WTC11 (cell line): Measurements from ENCODE around the gene ABCD4. TPM values are rescaled to one million over a fixed set of nuclear protein-coding genes. Genes with fewer than 3 reads are reported as not detected.

Source experiments
- CREM ChIP-seq: sonication (generic); formaldehyde crosslinking; IDR thresholded peaks from 2 replicates; pipeline ENCODE4 v1.8.1; 2022; ENCODE audit warnings: mild to moderate bottlenecking, missing genetic modification reagents, moderate library complexity
- FOXK1 ChIP-seq: sonication (generic); formaldehyde crosslinking; IDR thresholded peaks from 2 replicates; pipeline ENCODE4 v1.8.0; 2022; ENCODE audit warnings: mild to moderate bottlenecking, moderate library complexity, missing genetic modification reagents
- GABPB1 ChIP-seq: sonication (generic); formaldehyde crosslinking; IDR thresholded peaks from 2 replicates; pipeline ENCODE4 v1.8.1; 2023; ENCODE audit warnings: mild to moderate bottlenecking, missing genetic modification reagents
- GTF2I ChIP-seq: fragments of 250-450 bp; sonication (Bioruptor Pico); conservative IDR thresholded peaks from 2 replicates; pipeline ENCODE4 v1.4.0; 2021; ENCODE audit warnings: mild to moderate bottlenecking
- HMGA2 ChIP-seq: fragments of 250-450 bp; sonication (Bioruptor Pico); IDR thresholded peaks from 2 replicates; pipeline ENCODE4 v1.4.0; 2021; ENCODE audit warnings: mild to moderate bottlenecking, moderate library complexity
- JAZF1 ChIP-seq: fragments of 250-450 bp; sonication (Bioruptor Pico); IDR thresholded peaks from 2 replicates; pipeline ENCODE4 v1.9.0; 2021; ENCODE audit warnings: moderate library complexity, mild to moderate bottlenecking, inconsistent platforms
- KAT7 ChIP-seq: sonication (generic); formaldehyde crosslinking; IDR thresholded peaks from 2 replicates; pipeline ENCODE4 v1.8.1; 2023; ENCODE audit warnings: missing genetic modification reagents, mild to moderate bottlenecking, borderline replicate concordance
- NFATC4 ChIP-seq: fragments of 250-450 bp; sonication (Bioruptor Pico); IDR thresholded peaks from 2 replicates; pipeline ENCODE4 v1.9.0; 2021; ENCODE audit warnings: mild to moderate bottlenecking
- PRRX2 ChIP-seq: fragments of 250-450 bp; sonication (Bioruptor Pico); IDR thresholded peaks from 2 replicates; pipeline ENCODE4 v1.8.0; 2021; ENCODE audit warnings: mild to moderate bottlenecking
- RELA ChIP-seq: sonication (generic); formaldehyde crosslinking; IDR thresholded peaks from 2 replicates; pipeline ENCODE4 v1.8.1; 2022; ENCODE audit warnings: missing genetic modification reagents, mild to moderate bottlenecking, borderline replicate concordance
- RORB ChIP-seq: fragments of 250-450 bp; sonication (Bioruptor Pico); IDR thresholded peaks from 2 replicates; pipeline ENCODE4 v1.9.0; 2021; ENCODE audit warnings: mild to moderate bottlenecking
- SOX15 ChIP-seq: fragments of 250-450 bp; sonication (Bioruptor Pico); IDR thresholded peaks from 2 replicates; pipeline ENCODE4 v1.9.0; 2021; ENCODE audit warnings: mild to moderate bottlenecking
- TEAD1 ChIP-seq: sonication (generic); formaldehyde crosslinking; IDR thresholded peaks from 2 replicates; pipeline ENCODE4 v1.8.0; 2022; ENCODE audit warnings: mild to moderate bottlenecking, missing genetic modification reagents
- ZNF121 ChIP-seq: sonication (generic); formaldehyde crosslinking; IDR thresholded peaks from 2 replicates; pipeline ENCODE4 v1.8.0; 2023; ENCODE audit warnings: missing genetic modification reagents
- ZNF232 ChIP-seq: sonication (generic); formaldehyde crosslinking; IDR thresholded peaks from 2 replicates; pipeline ENCODE4 v1.8.0; 2022; ENCODE audit warnings: mild to moderate bottlenecking, missing genetic modification reagents
- ZNF416 ChIP-seq: fragments of 250-450 bp; sonication (Bioruptor Pico); IDR thresholded peaks from 2 replicates; pipeline ENCODE4 v1.9.0; 2021; ENCODE audit warnings: mild to moderate bottlenecking, inconsistent platforms
- total RNA-seq: library from RNA; stranded (reverse); gene quantifications from 3 replicates; pipeline ENCODE4 v1.2.3, GENCODE V29; 2021
- TF ChIP-seq, protein P1 (sequence below): sonication (generic); formaldehyde crosslinking; IDR thresholded peaks from 2 replicates; pipeline ENCODE4 v1.8.1; 2022; ENCODE audit warnings: mild to moderate bottlenecking, missing genetic modification reagents, moderate library complexity, borderline replicate concordance
- TF ChIP-seq, protein P2 (sequence below): sonication (generic); formaldehyde crosslinking; IDR thresholded peaks from 2 replicates; pipeline ENCODE4 v1.8.1; 2023; ENCODE audit warnings: mild to moderate bottlenecking, missing genetic modification reagents, moderate library complexity
- TF ChIP-seq, protein P3 (sequence below): fragments of 250-450 bp; sonication (Bioruptor Pico); IDR thresholded peaks from 2 replicates; pipeline ENCODE4 v1.9.0; 2021; ENCODE audit warnings: mild to moderate bottlenecking, borderline replicate concordance
- TF ChIP-seq, protein P4 (sequence below): sonication (generic); formaldehyde crosslinking; IDR thresholded peaks from 2 replicates; pipeline ENCODE4 v1.8.1; 2022; ENCODE audit warnings: low read depth, missing genetic modification reagents, borderline replicate concordance
- TF ChIP-seq, protein P5 (sequence below): sonication (generic); formaldehyde crosslinking; IDR thresholded peaks from 2 replicates; pipeline ENCODE4 v1.8.0; 2023; ENCODE audit warnings: missing genetic modification reagents
- TF ChIP-seq, protein P6 (sequence below): fragments of 250-450 bp; sonication (Bioruptor Pico); IDR thresholded peaks from 2 replicates; pipeline ENCODE4 v1.9.0; 2021; ENCODE audit warnings: mild to moderate bottlenecking
- TF ChIP-seq, protein P7 (sequence below): fragments of 250-450 bp; sonication (Bioruptor Pico); IDR thresholded peaks from 2 replicates; pipeline ENCODE4 v1.9.0; 2021; ENCODE audit warnings: mild to moderate bottlenecking
- TF ChIP-seq, protein P8 (sequence below): sonication (generic); formaldehyde crosslinking; IDR thresholded peaks from 2 replicates; pipeline ENCODE4 v1.8.1; 2022; ENCODE audit warnings: missing genetic modification reagents, borderline replicate concordance

Gene ABCD4
- total RNA-seq, 1 experiment from 2014 or later = 90.2 TPM

DNA sequence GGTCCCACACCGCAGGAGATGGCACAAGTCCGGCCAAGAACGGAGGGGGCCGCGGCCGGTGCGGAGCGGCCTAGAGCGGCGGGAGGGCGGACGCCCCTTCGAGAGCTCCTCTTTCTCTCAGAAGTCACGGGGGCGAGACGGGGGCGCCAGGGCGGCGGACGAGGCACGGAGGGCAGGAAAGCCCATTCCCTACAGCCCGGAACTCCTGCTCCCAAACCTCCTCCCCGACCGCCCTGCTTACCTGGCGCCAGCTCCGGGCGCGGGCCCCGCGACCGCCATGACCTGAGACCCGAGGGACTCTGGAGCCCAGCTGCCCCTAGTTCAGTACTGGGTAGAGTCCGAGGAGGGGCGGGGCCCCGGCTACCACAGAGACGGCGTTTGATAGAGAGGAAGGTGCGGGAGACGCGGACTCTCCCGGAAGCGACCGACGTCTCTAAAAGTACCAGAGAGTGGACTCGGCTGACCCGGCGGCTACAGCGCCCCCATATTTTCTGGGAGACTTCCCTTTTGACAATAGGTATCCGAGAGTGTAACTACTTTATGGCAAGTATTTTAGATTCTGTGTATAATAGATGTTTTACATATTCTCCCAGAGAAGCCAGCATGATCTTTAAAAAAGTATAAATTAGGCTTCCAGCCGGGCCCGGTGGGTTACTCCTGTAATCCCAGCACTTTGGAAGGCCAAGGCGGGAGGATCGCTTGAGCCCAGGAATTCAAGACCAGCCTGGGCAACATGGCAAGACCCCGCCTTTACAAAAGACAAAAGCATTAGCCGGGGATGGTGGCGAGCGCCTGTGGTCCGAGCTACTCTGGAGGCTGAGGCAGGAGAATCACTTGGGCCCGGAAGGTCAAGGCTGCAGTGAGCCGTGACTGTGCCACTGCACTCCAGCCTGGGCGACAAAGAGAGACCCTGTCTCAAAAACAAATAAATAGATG is at the start of gene ABCD4 (continued):
- TF ChIP-seq, protein P1, sequence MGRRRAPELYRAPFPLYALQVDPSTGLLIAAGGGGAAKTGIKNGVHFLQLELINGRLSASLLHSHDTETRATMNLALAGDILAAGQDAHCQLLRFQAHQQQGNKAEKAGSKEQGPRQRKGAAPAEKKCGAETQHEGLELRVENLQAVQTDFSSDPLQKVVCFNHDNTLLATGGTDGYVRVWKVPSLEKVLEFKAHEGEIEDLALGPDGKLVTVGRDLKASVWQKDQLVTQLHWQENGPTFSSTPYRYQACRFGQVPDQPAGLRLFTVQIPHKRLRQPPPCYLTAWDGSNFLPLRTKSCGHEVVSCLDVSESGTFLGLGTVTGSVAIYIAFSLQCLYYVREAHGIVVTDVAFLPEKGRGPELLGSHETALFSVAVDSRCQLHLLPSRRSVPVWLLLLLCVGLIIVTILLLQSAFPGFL = peak; percentile 84; the same call in 1 of the 2 replicates
- TF ChIP-seq HMGA2 (no peak), ZNF416 (CRISPR knock-in tag) (peak; percentile 90), RORB (CRISPR knock-in tag) (no peak), FOXK1 (CRISPR knock-in tag) (peak; percentile 72), NFATC4 (CRISPR knock-in tag) (peak; percentile 79), ZNF232 (no peak), RELA (CRISPR knock-in tag) (0 out of 2 replicates have a peak, but pooled peaks have one; percentile 69), CREM (peak; percentile 42; the same call in 1 of the 2 replicates), PRRX2 (CRISPR knock-in tag) (peak; percentile 60; the same call in 1 of the 2 replicates), GABPB1 (CRISPR knock-in tag) (peak; percentile 78), TEAD1 (CRISPR knock-in tag) (peak; percentile 32; the same call in 1 of the 2 replicates), ZNF121 (CRISPR knock-in tag) (peak; percentile 99), GTF2I (CRISPR knock-in tag) (peak; percentile 94), SOX15 (CRISPR knock-in tag) (no peak), JAZF1 (CRISPR knock-in tag) (no peak), KAT7 (CRISPR knock-in tag) (peak; percentile 61; the same call in 1 of the 2 replicates)
- TF ChIP-seq, protein P2, sequence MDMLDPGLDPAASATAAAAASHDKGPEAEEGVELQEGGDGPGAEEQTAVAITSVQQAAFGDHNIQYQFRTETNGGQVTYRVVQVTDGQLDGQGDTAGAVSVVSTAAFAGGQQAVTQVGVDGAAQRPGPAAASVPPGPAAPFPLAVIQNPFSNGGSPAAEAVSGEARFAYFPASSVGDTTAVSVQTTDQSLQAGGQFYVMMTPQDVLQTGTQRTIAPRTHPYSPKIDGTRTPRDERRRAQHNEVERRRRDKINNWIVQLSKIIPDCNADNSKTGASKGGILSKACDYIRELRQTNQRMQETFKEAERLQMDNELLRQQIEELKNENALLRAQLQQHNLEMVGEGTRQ = 0 out of 2 replicates have a peak, but pooled peaks have one; percentile 28
- TF ChIP-seq, protein P3, sequence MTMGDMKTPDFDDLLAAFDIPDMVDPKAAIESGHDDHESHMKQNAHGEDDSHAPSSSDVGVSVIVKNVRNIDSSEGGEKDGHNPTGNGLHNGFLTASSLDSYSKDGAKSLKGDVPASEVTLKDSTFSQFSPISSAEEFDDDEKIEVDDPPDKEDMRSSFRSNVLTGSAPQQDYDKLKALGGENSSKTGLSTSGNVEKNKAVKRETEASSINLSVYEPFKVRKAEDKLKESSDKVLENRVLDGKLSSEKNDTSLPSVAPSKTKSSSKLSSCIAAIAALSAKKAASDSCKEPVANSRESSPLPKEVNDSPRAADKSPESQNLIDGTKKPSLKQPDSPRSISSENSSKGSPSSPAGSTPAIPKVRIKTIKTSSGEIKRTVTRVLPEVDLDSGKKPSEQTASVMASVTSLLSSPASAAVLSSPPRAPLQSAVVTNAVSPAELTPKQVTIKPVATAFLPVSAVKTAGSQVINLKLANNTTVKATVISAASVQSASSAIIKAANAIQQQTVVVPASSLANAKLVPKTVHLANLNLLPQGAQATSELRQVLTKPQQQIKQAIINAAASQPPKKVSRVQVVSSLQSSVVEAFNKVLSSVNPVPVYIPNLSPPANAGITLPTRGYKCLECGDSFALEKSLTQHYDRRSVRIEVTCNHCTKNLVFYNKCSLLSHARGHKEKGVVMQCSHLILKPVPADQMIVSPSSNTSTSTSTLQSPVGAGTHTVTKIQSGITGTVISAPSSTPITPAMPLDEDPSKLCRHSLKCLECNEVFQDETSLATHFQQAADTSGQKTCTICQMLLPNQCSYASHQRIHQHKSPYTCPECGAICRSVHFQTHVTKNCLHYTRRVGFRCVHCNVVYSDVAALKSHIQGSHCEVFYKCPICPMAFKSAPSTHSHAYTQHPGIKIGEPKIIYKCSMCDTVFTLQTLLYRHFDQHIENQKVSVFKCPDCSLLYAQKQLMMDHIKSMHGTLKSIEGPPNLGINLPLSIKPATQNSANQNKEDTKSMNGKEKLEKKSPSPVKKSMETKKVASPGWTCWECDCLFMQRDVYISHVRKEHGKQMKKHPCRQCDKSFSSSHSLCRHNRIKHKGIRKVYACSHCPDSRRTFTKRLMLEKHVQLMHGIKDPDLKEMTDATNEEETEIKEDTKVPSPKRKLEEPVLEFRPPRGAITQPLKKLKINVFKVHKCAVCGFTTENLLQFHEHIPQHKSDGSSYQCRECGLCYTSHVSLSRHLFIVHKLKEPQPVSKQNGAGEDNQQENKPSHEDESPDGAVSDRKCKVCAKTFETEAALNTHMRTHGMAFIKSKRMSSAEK (CRISPR knock-in tag) = no peak
- TF ChIP-seq, protein P4, sequence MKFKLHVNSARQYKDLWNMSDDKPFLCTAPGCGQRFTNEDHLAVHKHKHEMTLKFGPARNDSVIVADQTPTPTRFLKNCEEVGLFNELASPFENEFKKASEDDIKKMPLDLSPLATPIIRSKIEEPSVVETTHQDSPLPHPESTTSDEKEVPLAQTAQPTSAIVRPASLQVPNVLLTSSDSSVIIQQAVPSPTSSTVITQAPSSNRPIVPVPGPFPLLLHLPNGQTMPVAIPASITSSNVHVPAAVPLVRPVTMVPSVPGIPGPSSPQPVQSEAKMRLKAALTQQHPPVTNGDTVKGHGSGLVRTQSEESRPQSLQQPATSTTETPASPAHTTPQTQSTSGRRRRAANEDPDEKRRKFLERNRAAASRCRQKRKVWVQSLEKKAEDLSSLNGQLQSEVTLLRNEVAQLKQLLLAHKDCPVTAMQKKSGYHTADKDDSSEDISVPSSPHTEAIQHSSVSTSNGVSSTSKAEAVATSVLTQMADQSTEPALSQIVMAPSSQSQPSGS (CRISPR knock-in tag) = no peak
- TF ChIP-seq, protein P5, sequence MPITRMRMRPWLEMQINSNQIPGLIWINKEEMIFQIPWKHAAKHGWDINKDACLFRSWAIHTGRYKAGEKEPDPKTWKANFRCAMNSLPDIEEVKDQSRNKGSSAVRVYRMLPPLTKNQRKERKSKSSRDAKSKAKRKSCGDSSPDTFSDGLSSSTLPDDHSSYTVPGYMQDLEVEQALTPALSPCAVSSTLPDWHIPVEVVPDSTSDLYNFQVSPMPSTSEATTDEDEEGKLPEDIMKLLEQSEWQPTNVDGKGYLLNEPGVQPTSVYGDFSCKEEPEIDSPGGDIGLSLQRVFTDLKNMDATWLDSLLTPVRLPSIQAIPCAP (CRISPR knock-in tag) = peak; percentile 79; the same call in 1 of the 2 replicates
- TF ChIP-seq, protein P6, sequence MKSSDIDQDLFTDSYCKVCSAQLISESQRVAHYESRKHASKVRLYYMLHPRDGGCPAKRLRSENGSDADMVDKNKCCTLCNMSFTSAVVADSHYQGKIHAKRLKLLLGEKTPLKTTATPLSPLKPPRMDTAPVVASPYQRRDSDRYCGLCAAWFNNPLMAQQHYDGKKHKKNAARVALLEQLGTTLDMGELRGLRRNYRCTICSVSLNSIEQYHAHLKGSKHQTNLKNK = 0 out of 2 replicates have a peak, but pooled peaks have one; percentile 64
- TF ChIP-seq, protein P7, sequence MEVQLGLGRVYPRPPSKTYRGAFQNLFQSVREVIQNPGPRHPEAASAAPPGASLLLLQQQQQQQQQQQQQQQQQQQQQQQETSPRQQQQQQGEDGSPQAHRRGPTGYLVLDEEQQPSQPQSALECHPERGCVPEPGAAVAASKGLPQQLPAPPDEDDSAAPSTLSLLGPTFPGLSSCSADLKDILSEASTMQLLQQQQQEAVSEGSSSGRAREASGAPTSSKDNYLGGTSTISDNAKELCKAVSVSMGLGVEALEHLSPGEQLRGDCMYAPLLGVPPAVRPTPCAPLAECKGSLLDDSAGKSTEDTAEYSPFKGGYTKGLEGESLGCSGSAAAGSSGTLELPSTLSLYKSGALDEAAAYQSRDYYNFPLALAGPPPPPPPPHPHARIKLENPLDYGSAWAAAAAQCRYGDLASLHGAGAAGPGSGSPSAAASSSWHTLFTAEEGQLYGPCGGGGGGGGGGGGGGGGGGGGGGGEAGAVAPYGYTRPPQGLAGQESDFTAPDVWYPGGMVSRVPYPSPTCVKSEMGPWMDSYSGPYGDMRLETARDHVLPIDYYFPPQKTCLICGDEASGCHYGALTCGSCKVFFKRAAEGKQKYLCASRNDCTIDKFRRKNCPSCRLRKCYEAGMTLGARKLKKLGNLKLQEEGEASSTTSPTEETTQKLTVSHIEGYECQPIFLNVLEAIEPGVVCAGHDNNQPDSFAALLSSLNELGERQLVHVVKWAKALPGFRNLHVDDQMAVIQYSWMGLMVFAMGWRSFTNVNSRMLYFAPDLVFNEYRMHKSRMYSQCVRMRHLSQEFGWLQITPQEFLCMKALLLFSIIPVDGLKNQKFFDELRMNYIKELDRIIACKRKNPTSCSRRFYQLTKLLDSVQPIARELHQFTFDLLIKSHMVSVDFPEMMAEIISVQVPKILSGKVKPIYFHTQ (CRISPR knock-in tag) = peak; percentile 29; the same call in 1 of the 2 replicates
- TF ChIP-seq, protein P8, sequence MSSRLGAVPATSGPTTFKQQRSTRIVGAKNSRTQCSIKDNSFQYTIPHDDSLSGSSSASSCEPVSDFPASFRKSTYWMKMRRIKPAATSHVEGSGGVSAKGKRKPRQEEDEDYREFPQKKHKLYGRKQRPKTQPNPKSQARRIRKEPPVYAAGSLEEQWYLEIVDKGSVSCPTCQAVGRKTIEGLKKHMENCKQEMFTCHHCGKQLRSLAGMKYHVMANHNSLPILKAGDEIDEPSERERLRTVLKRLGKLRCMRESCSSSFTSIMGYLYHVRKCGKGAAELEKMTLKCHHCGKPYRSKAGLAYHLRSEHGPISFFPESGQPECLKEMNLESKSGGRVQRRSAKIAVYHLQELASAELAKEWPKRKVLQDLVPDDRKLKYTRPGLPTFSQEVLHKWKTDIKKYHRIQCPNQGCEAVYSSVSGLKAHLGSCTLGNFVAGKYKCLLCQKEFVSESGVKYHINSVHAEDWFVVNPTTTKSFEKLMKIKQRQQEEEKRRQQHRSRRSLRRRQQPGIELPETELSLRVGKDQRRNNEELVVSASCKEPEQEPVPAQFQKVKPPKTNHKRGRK = no peak
